ENCODE data around the gene SCO2.

The SCO2 gene

GRCh38 chr22:50503475-50504145 lies 21.8 kb downstream of the SCO2 start:
- DNase-seq, result no peak

DNA sequence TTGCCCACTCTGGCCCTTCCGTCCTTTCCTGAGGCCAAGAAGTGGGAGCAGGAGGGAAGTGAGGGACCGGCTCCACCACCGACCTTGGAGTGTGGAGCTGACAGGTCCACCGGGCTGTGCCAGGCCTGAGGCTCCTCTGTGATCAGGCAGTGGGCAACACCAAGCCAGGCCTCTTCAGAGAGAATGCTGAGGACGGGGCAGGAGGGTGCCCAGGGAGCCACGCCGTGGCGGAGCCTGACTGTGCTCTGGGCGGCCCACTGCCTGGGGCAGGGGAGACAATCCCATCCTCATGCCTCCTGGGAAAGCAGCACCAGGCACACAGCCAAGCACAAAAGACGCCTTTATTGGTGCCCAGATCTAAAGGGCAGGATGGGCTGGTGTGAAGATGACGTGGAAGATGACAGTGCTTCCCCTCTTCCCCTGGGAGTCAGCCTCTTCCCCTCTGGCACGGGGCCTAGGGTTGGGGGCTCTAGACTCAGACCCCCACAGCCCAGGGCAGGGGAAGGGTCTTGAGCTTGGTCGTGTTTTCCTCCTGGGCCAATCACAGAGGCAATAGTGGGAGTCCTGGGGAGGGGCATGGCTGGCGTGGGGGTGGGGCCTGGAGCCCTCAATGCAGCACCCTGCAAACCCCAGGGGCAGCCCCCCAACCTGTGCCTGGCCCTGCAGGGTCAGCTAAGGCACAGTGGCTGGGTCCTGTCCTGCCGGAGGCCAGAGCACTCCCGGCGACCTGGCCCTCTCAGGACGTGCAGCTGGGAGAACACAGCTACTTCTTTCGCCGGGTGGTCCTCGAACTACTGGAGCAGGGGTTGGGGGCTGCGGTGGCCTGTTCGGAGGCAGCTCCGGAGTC lies 22.5 kb downstream of the SCO2 start:
- no peak for DNase-seq

GRCh38 chr22:50502096-50502495 lies 23.3 kb downstream of the SCO2 start:
- no peak for DNase-seq

- DNase-seq, result no peak
Observed at GRCh38 chr22:50500452-50500851, 24.9 kb downstream of the SCO2 start.

DNA sequence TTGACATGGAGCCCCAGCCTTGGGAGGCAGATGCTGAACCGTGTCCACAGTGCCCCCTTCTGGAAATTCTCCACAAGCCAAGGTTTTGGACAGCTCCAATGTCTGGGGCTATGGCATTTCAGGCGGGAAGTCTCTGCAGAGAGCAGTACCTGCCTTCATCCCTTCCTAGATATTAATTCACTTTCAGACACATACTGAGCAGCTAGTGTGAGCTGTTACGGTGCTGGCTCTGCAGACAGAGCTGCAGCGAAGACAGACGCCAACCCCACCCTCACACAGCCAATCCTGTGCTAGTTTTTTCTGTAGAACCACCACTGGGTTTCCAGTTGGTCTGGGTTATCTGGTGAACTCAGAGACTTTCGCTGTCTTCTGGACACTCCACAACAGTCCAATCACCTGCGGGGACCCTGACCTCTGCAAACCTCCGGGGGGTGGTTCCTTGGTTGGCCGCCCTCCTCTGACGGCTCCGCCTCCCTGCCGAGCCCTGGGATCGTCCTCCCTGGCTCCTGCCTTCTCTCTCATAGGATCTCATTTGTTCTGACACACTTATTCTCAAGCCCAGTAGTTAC lies 27.0 kb downstream of the SCO2 start:
- DNase-seq, result peak in 32 of 51 donors; percentile 8 to 65 (median 33)

DNA sequence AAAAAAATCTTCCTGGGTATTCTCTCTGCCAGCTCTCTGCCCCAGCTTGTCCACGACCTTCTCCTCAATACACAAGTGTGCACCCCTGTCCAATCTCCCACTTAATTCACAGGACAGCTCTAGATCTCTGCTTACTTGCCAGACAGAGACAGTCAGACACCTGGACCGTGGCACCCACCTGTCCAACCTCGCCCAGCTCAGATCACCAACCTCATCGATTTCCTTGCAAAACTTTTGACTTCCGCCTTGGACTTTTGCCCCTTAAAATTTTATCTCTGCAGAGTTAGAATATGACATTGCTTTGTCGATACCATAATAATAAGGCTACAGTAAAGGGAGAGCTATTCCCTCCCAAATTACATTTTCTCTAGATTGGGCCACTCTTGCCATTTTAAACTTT lies 28.3 kb downstream of the SCO2 start:
- DNase-seq, result no peak

- no peak for DNase-seq
Observed at GRCh38 chr22:50490531-50491308, 34.7 kb downstream of the SCO2 start.

- no peak for DNase-seq
Observed at GRCh38 chr22:50489363-50490243, 35.8 kb downstream of the SCO2 start.

DNA sequence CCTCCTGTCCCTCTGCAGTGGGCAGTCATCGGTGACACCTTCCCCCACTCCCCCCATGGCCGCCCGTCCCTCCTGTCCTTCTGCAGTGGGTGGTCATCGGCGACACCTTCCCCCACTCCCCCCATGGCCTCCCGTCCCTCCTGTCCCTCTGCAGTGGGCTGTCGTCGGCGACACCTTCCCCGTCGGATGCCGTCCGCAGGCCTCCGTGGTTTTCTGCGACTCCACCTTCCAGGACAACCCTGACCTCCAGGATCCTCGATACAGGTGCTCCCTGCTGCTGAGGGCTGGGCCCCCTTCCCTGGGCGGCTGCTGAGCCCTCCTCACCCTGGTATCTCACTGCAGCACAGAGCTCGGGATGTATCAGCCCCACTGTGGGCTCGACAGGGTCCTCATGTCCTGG lies 36.5 kb downstream of the SCO2 start:
- no peak for DNase-seq

- no peak for DNase-seq
Observed at GRCh38 chr22:50488006-50488677, 37.3 kb downstream of the SCO2 start.

- no peak for DNase-seq
Observed at GRCh38 chr22:50487290-50488005, 38.0 kb downstream of the SCO2 start.

DNA sequence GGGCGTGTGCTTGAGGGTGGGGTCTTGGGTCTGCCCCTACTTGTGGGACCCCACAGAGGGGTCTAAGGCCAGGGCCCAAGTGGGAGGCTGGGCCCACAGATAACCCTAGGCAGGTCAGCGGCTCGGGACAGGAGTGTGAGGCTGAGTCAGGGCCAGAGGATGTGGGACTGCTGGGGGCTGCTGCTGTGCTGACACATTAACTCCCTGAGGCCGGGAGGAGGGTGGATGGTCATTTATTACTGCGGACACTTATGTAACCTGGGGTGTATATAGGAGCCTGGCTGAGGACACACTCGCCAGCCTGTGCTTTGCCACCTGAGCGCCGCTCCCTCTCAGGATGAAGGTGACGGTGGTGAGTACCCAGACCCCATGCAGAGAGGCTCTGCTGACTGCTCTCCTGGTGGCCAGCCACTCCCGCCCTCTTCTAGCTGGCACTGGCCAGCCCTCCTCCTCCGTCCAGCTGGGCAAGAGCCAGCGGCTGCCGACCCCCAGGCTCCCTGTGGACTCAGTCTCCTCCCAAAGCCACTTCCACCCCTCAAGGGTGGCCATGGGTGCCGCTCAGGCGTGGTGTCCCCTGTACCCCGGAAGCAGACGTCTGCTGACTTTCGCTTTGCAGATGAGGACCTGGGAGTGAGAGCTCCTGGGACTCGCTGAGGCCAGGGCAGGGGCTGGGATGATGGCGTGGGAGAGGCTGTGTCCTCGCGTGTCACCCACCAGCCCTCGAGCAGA lies 38.7 kb downstream of the SCO2 start, which contains the start of gene MIOX:
Gene MIOX, plus strand, starts transcription at position 299 of the 729 bp plus-strand sequence. Its CDS starts 39 bp downstream, at position 338.
- DNase-seq, result no peak

DNA sequence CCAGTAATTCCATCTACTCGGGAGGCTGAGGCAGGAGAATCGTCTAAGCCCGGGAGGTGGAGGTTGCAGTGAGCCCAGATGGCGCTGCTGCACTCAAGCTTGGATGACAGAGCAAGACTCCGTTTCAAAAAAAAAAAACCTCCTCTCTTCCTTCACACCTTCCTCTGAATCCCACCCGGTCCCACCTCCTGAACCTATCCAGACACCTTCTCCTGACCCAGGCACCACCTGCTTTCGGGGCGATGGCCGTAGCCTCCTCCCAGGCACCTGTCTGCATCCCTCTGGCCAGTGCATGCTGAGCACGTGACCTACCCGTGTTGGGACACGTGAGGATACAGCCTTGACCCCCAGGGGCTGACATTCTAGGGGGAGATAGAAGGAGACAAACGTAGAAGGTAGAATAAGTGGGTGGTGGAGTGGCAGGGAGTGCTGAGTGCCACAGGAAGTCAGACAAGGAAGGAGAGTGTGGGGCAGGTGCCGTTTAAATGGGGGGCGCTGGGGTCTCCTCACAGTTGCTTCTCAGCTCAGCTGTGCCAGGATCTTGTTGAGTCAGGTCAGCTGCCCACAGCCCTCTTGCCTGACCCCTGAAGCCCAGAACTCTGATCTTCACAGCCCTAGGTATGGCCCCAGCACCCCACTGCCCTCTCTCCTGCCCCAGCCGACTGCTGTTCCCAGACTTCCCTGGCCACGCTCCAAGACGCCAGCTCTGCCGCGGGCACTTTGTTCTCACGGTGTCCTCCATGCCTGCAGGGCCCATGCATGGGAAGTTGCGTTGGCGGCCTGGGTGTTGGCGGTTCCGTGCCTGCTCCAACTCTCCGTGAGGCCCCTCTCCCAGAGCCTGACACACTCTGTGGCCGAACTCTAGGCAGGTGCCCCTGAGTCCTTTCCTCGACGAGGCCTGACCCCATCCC lies 39.9 kb downstream of the SCO2 start:
- DNase-seq, result no peak

DNA sequence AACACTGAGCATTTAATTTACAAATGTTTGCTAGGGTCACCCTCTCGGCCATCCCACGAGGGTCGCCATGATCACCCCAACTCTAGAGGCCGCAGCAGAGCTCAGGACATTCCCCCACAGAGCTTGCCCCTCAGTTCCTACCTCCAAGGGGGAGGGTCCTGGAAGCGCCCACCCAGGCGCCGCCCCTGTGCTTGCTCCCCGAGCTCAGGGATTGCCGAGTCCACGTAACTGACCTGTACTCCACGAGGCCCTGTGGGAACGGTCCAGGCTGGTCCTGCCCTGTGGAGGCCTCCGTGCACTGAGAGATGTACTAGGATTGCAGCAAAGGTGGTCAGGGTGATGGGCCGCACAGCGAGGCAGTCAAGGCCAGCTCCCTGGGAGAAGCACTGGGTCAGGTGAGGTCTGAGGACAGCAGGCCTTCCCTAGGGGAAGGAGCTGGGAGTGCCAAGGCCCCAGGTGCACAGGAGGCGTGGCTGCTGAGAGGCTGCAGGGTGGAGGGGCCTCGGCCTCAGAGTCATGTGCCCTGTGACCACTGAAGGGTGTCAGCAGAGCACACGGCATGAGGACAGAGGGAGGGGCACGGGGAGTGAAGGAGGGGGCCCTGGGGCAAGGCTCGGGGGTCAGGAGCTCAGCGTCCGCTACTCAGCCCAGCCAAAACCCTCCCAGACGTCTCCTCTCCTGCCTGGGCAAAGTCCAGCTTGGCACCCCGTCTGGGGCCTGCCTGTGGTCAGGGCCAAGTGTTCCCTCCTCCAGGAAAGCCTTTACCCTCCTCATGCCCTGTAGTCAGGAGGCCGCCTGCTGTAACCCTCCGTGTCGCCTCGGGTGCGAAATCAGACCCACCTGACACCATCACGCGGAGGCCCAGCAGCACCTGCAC lies 41.2 kb downstream of the SCO2 start:
- no peak for DNase-seq

DNA sequence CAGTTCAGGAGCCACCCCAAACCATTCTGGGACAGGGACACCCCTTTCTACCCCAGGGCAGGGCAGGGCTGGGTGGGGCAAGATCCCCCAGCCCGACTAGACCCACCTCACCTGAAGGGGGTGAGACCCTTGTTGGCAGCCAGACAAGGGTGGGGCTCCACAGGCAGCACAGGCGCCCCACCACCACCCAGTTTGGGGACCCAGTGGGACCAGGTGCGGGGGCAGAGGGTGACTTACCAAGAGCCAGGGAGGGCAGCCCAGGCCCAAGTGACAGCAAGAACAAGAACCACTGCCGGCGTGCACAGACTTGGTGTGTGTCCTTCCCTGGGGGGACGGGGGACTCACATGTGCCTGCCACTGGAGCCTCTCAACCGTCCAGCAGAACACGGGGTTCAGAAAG lies 41.8 kb downstream of the SCO2 start:
- no peak for DNase-seq

DNA sequence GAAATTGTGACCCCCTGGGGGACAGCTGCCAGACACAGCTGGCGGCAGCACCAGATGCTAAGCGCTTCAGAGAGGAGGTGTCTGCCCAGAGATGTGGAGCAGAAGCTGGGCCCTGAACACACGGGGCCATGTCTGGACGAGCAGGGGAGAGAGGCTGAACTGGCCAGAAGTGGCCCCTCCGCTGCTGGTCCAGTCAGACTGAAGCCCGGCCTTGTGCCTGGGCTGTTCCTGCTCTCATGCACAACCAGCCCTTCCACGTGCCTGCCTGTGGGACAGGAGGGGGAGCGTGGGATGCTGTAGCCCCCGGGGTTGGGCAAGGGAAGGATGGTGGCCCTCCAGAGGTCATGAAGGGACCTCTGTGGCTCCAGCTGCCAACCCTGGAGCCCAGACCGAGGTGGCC lies 42.3 kb downstream of the SCO2 start:
- no peak for DNase-seq
